HepG2 (cell line): ENCODE data around the gene SOWAHD. TPM values are rescaled to one million over a fixed set of nuclear protein-coding genes. Genes with fewer than 3 reads are reported as not detected.

Experiments
- AGO2 ChIP-seq: fragments of 200-400 bp; formaldehyde crosslinking; optimal IDR thresholded peaks from 2 replicates; pipeline ENCODE3; 2017; ENCODE audit warnings: mild to moderate bottlenecking, low read depth, low read length, moderate library complexity
- ATF1 ChIP-seq: IDR thresholded peaks from 2 replicates; pipeline ENCODE4 v1.6.1; 2016; ENCODE audit warnings: mild to moderate bottlenecking, control low read depth
- CCDC6 ChIP-seq: sonication (generic); formaldehyde crosslinking; IDR thresholded peaks from 2 replicates; pipeline ENCODE4 v1.8.1; 2022; ENCODE audit warnings: mild to moderate bottlenecking, missing genetic modification reagents, moderate library complexity
- HOXA3 ChIP-seq: sonication (generic); formaldehyde crosslinking; IDR thresholded peaks from 2 replicates; pipeline ENCODE4 v1.5.0; 2020; ENCODE audit warnings: missing genetic modification reagents
- IRF2 ChIP-seq: IDR thresholded peaks from 2 replicates; pipeline ENCODE4 v1.6.1; 2018; ENCODE audit warnings: missing genetic modification reagents, missing compliant biosample characterization
- KDM4B ChIP-seq: sonication (generic); formaldehyde crosslinking; IDR thresholded peaks from 2 replicates; pipeline ENCODE4 v1.4.0; 2020; ENCODE audit warnings: missing genetic modification reagents
- SALL2 ChIP-seq: sonication (generic); formaldehyde crosslinking; IDR thresholded peaks from 2 replicates; pipeline ENCODE4 v1.8.1; 2023; ENCODE audit warnings: mild to moderate bottlenecking, missing genetic modification reagents, inconsistent platforms
- YY1 ChIP-seq: IDR thresholded peaks from 2 replicates; pipeline ENCODE4 v1.6.1; 2011; ENCODE audit warnings: low read length, low read depth, moderate library complexity, mild to moderate bottlenecking; ENCODE audit not compliant: insufficient read depth, insufficient replicate concordance
- ZNF598 ChIP-seq: sonication (generic); formaldehyde crosslinking; IDR thresholded peaks from 2 replicates; pipeline ENCODE4 v1.5.1; 2020; ENCODE audit warnings: mild to moderate bottlenecking, missing genetic modification reagents, borderline replicate concordance
- polyA plus RNA-seq, 8 experiments: library from polyadenylated mRNA; depleted of rRNA in 3 of 8; stranded (reverse) in 7 of 8; unstranded in 1 of 8; fragments of >200 nt; fragmentation: Illumina TruSeq in 4 of 8; extraction: Trizol in 4 of 8; gene quantifications; 2 replicates each; pipeline versions ENCODE4 v1.2.1 to v1.2.3, GENCODE V29; 2011 to 2016; ENCODE audit warnings: low read depth in 4 of 8, missing spikeins in 1 of 8, mixed read lengths in 1 of 8; ENCODE audit not compliant: insufficient read depth in 1 of 8
- total RNA-seq, 5 experiments: library from RNA; depleted of rRNA; stranded (reverse); fragments of >200 nt; fragmentation: Illumina TruSeq; extraction: Trizol; gene quantifications; 2 replicates each; pipeline ENCODE4 v1.2.3, GENCODE V29; 2016; ENCODE audit warnings: low read depth in 1 of 5
- TF ChIP-seq, protein P1 (sequence below): fragments of 450-650 bp; IDR thresholded peaks from 2 replicates; pipeline ENCODE4 v1.6.1; 2017; ENCODE audit warnings: mild to moderate bottlenecking
- TF ChIP-seq, protein P2 (sequence below): sonication (generic); formaldehyde crosslinking; IDR thresholded peaks from 2 replicates; pipeline ENCODE4 v1.4.0; 2020; ENCODE audit warnings: mild to moderate bottlenecking, low read depth, missing genetic modification reagents
- TF ChIP-seq, protein P3 (sequence below): sonication (generic); formaldehyde crosslinking; IDR thresholded peaks from 2 replicates; pipeline ENCODE4 v1.9.0; 2021; ENCODE audit warnings: missing genetic modification reagents, borderline replicate concordance
- TF ChIP-seq, protein P4 (sequence below): sonication (generic); formaldehyde crosslinking; IDR thresholded peaks from 2 replicates; pipeline ENCODE4 v1.4.0; 2020; ENCODE audit warnings: missing genetic modification reagents
- TF ChIP-seq, protein P5 (sequence below), 2 experiments: sonication (generic) in 1 of 2; formaldehyde crosslinking in 1 of 2; IDR thresholded peaks; 2 replicates each; pipeline versions ENCODE4 v1.4.0 to v1.6.1; 2016 to 2020; ENCODE audit warnings: borderline replicate concordance in 1 of 2, low read depth in 1 of 2, mild to moderate bottlenecking in 1 of 2, missing genetic modification reagents in 1 of 2
- TF ChIP-seq, protein P6 (sequence below): sonication (generic); formaldehyde crosslinking; IDR thresholded peaks from 2 replicates; pipeline ENCODE4 v1.5.0; 2020; ENCODE audit warnings: mild to moderate bottlenecking, missing genetic modification reagents, moderate library complexity

The SOWAHD gene
- total and polyA plus RNA-seq, 2 of the 13 experiments (the other 11 are each of a cell fraction or from before 2014, with no cell fraction given), result 1.0 to 1.3 TPM

DNA sequence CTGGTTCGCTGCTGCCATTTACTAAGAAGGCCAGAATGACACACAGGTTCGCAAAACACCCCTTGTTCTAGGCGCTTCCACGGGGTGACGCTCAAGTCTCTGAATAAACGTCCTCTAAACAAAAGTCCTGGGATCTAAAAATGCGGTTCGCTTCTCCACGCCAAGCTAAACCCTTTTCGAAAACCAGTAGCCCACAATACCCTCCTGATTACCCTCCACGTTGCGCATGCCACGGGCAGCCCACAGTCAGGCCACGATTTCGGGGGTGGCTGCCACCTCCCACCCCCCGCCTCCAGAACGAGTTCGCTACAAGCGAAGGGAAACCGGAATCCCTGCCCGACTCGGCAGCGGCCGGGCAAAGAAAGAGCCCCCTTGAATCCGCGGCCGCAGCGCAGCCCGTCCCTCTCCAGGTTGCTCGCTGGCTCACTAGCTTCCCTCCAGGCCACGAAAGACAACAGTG lies 32.6 kb downstream of the SOWAHD start (continued):
- TF ChIP-seq ZNF598 (CRISPR knock-in tag) (no peak), IRF2 (CRISPR knock-in tag) (0 out of 2 replicates have a peak, but pooled peaks have one; percentile 7), AGO2 (peak; percentile 80), SALL2 (CRISPR knock-in tag) (no peak), KDM4B (CRISPR knock-in tag) (no peak), ATF1 (CRISPR knock-in tag) (no peak), CCDC6 (CRISPR knock-in tag) (0 out of 2 replicates have a peak, but pooled peaks have one; percentile 30), YY1 (no peak), HOXA3 (CRISPR knock-in tag) (no peak)
- TF ChIP-seq, protein P1, sequence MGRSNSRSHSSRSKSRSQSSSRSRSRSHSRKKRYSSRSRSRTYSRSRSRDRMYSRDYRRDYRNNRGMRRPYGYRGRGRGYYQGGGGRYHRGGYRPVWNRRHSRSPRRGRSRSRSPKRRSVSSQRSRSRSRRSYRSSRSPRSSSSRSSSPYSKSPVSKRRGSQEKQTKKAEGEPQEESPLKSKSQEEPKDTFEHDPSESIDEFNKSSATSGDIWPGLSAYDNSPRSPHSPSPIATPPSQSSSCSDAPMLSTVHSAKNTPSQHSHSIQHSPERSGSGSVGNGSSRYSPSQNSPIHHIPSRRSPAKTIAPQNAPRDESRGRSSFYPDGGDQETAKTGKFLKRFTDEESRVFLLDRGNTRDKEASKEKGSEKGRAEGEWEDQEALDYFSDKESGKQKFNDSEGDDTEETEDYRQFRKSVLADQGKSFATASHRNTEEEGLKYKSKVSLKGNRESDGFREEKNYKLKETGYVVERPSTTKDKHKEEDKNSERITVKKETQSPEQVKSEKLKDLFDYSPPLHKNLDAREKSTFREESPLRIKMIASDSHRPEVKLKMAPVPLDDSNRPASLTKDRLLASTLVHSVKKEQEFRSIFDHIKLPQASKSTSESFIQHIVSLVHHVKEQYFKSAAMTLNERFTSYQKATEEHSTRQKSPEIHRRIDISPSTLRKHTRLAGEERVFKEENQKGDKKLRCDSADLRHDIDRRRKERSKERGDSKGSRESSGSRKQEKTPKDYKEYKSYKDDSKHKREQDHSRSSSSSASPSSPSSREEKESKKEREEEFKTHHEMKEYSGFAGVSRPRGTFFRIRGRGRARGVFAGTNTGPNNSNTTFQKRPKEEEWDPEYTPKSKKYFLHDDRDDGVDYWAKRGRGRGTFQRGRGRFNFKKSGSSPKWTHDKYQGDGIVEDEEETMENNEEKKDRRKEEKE, result no peak
- TF ChIP-seq, protein P2, sequence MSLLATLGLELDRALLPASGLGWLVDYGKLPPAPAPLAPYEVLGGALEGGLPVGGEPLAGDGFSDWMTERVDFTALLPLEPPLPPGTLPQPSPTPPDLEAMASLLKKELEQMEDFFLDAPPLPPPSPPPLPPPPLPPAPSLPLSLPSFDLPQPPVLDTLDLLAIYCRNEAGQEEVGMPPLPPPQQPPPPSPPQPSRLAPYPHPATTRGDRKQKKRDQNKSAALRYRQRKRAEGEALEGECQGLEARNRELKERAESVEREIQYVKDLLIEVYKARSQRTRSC (CRISPR knock-in tag), result no peak
- TF ChIP-seq, protein P3, sequence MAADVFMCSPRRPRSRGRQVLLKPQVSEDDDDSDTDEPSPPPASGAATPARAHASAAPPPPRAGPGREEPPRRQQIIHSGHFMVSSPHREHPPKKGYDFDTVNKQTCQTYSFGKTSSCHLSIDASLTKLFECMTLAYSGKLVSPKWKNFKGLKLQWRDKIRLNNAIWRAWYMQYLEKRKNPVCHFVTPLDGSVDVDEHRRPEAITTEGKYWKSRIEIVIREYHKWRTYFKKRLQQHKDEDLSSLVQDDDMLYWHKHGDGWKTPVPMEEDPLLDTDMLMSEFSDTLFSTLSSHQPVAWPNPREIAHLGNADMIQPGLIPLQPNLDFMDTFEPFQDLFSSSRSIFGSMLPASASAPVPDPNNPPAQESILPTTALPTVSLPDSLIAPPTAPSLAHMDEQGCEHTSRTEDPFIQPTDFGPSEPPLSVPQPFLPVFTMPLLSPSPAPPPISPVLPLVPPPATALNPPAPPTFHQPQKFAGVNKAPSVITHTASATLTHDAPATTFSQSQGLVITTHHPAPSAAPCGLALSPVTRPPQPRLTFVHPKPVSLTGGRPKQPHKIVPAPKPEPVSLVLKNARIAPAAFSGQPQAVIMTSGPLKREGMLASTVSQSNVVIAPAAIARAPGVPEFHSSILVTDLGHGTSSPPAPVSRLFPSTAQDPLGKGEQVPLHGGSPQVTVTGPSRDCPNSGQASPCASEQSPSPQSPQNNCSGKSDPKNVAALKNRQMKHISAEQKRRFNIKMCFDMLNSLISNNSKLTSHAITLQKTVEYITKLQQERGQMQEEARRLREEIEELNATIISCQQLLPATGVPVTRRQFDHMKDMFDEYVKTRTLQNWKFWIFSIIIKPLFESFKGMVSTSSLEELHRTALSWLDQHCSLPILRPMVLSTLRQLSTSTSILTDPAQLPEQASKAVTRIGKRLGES (CRISPR knock-in tag), result no peak
- TF ChIP-seq, protein P4, sequence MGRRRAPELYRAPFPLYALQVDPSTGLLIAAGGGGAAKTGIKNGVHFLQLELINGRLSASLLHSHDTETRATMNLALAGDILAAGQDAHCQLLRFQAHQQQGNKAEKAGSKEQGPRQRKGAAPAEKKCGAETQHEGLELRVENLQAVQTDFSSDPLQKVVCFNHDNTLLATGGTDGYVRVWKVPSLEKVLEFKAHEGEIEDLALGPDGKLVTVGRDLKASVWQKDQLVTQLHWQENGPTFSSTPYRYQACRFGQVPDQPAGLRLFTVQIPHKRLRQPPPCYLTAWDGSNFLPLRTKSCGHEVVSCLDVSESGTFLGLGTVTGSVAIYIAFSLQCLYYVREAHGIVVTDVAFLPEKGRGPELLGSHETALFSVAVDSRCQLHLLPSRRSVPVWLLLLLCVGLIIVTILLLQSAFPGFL (CRISPR knock-in tag), result no peak
- TF ChIP-seq, protein P5, sequence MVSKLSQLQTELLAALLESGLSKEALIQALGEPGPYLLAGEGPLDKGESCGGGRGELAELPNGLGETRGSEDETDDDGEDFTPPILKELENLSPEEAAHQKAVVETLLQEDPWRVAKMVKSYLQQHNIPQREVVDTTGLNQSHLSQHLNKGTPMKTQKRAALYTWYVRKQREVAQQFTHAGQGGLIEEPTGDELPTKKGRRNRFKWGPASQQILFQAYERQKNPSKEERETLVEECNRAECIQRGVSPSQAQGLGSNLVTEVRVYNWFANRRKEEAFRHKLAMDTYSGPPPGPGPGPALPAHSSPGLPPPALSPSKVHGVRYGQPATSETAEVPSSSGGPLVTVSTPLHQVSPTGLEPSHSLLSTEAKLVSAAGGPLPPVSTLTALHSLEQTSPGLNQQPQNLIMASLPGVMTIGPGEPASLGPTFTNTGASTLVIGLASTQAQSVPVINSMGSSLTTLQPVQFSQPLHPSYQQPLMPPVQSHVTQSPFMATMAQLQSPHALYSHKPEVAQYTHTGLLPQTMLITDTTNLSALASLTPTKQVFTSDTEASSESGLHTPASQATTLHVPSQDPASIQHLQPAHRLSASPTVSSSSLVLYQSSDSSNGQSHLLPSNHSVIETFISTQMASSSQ (IDR thresholded peaks at IDR 0.05; ENCODE audit: low read depth), result no peak
- TF ChIP-seq, protein P5 (CRISPR knock-in tag; IDR thresholded peaks at IDR 0.05; ENCODE audit: borderline replicate concordance), result no peak
- TF ChIP-seq, protein P6, sequence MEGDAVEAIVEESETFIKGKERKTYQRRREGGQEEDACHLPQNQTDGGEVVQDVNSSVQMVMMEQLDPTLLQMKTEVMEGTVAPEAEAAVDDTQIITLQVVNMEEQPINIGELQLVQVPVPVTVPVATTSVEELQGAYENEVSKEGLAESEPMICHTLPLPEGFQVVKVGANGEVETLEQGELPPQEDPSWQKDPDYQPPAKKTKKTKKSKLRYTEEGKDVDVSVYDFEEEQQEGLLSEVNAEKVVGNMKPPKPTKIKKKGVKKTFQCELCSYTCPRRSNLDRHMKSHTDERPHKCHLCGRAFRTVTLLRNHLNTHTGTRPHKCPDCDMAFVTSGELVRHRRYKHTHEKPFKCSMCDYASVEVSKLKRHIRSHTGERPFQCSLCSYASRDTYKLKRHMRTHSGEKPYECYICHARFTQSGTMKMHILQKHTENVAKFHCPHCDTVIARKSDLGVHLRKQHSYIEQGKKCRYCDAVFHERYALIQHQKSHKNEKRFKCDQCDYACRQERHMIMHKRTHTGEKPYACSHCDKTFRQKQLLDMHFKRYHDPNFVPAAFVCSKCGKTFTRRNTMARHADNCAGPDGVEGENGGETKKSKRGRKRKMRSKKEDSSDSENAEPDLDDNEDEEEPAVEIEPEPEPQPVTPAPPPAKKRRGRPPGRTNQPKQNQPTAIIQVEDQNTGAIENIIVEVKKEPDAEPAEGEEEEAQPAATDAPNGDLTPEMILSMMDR (CRISPR knock-in tag), result peak; percentile 31; the same call in 1 of the 2 replicates
